Neutrophil (primary cell): ENCODE measurements around the gene TTC7B.

Experiments
- H3K27ac ChIP-seq: fragments of 200-600 bp; sonication (generic); 2 replicates; pipeline ENCODE4 v1.5.1; 2016; ENCODE audit warnings: mild to moderate bottlenecking, moderate library complexity
- H3K27me3 ChIP-seq: fragments of 200-600 bp; sonication (generic); 2 replicates; pipeline ENCODE4 v1.6.0; 2016; ENCODE audit warnings: mild to moderate bottlenecking
- H3K36me3 ChIP-seq: fragments of 200-600 bp; sonication (generic); 2 replicates; pipeline ENCODE4 v1.5.1; 2017
- H3K4me1 ChIP-seq, 2 experiments: fragments of 200-600 bp in 1 of 2; sonication (generic) in 1 of 2; 1 replicate in 1 of 2; 2 replicates in 1 of 2; pipeline versions ENCODE4 v1.5.1 to v1.6.1; 2013 to 2016; ENCODE audit warnings: low read depth in 1 of 2, low read length in 1 of 2, mild to moderate bottlenecking in 1 of 2, moderate library complexity in 1 of 2; ENCODE audit not compliant: control insufficient read depth in 1 of 2, insufficient read depth in 1 of 2
- H3K4me3 ChIP-seq, 2 experiments: fragments of 200-600 bp in 1 of 2; sonication (generic) in 1 of 2; 1 replicate in 1 of 2; 2 replicates in 1 of 2; pipeline ENCODE4 v1.5.1; 2013 to 2016; ENCODE audit warnings: low read depth in 1 of 2, low read length in 1 of 2, mild to moderate bottlenecking in 1 of 2, moderate library complexity in 1 of 2
- H3K9me3 ChIP-seq: fragments of 200-600 bp; sonication (generic); 2 replicates; pipeline ENCODE4 v1.5.1; 2016
- TF ChIP-seq, protein P1 (sequence below): fragments of 200-600 bp; sonication (generic); IDR thresholded peaks from 2 replicates; pipeline ENCODE4 v1.5.1; 2016; ENCODE audit warnings: antibody characterized with exemption

The TTC7B gene

DNA sequence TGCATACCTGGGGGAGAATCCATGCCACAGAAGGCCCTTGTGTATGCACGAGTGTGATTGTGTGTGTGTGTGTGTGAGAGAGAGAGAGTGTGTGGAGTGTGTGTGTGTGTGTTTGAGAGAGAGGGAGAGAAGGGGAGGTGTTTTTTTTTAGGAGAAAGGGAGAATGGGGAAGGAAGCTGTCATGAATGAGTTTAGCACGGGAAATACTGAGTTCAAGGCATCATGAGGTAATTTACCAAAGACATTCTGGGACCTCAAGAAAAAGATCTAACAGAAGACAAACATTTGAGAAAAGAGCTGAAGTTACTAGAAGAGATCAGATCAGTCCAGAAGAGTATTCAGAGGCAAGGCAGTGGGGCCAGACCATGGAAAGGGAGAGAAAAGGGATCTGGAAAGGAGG is 157.1 kb downstream of the TTC7B start:
- H3K36me3 ChIP-seq: peaks cover 33% of the 10 kb centered on the region
- TF ChIP-seq, protein P1, sequence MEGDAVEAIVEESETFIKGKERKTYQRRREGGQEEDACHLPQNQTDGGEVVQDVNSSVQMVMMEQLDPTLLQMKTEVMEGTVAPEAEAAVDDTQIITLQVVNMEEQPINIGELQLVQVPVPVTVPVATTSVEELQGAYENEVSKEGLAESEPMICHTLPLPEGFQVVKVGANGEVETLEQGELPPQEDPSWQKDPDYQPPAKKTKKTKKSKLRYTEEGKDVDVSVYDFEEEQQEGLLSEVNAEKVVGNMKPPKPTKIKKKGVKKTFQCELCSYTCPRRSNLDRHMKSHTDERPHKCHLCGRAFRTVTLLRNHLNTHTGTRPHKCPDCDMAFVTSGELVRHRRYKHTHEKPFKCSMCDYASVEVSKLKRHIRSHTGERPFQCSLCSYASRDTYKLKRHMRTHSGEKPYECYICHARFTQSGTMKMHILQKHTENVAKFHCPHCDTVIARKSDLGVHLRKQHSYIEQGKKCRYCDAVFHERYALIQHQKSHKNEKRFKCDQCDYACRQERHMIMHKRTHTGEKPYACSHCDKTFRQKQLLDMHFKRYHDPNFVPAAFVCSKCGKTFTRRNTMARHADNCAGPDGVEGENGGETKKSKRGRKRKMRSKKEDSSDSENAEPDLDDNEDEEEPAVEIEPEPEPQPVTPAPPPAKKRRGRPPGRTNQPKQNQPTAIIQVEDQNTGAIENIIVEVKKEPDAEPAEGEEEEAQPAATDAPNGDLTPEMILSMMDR: no peak
- H3K9me3 ChIP-seq: no peaks in the 10 kb centered on the region
- no peaks in the 10 kb centered on the region for H3K27me3 ChIP-seq
- H3K27ac ChIP-seq: peak overlapping the region; percentile 80
- peak overlapping the region; percentile 24 to 46 for H3K4me3 ChIP-seq
- H3K4me1 ChIP-seq: peaks cover 21 to 22% of the 10 kb centered on the region in 2 experiments

DNA sequence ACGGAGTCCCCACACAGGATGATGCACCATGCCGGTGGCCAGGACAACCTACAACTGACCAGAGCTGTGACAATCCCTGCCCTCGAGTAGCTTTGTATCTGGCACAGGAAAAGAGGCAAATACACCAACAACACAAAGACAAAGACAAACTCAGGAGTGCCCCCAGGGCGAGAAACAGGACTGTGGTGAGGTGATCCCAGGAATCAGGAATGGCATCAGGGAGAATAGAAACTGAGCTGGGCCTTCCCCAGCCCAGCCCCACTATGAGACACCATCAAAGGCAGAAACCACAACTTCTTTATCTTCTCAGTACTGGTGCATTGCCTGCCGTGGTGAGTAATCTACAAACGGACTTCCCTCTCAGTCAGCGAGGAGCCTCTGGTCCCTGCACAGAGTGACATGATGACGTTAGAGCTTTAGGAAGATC is 157.7 kb downstream of the TTC7B start:
- peak overlapping the region; percentile 80 for H3K27ac ChIP-seq
- peaks cover 38% of the 10 kb centered on the region for H3K36me3 ChIP-seq
- TF ChIP-seq, protein P1: no peak
- peak overlapping the region; percentile 24 to 46 for H3K4me3 ChIP-seq
- H3K9me3 ChIP-seq: no peaks in the 10 kb centered on the region
- H3K4me1 ChIP-seq: peaks cover 21 to 22% of the 10 kb centered on the region in 2 experiments
- H3K27me3 ChIP-seq: no peaks in the 10 kb centered on the region

DNA sequence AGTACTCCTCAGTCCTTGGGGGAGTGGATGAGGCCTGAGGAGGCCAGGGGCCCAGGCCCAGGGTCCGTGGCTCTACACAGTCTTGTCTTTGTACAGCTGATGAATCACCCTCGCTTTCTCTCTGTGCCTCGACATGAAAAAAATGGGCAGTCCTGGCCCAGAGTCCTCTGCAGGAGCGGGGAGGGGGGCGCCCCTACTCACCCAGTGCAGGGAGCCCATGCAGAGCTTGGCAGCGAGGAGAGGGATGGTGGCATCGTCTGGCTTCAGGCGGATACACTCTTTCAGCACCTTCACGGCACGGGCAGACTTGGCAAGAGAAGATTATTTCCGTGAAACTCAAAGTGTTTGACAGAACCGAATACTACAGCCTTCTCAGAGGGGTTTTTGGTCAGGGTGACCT is 159.3 kb downstream of the TTC7B start:
- Histone ChIP-seq H3K36me3 (peaks cover 52% of the 10 kb centered on the region), H3K27ac (no peak overlapping the region), H3K4me1 (peaks cover 21 to 22% of the 10 kb centered on the region in 2 experiments), H3K27me3 (no peaks in the 10 kb centered on the region), H3K4me3 (no peak overlapping the region), H3K9me3 (no peaks in the 10 kb centered on the region)
- TF ChIP-seq, protein P1: no peak

DNA sequence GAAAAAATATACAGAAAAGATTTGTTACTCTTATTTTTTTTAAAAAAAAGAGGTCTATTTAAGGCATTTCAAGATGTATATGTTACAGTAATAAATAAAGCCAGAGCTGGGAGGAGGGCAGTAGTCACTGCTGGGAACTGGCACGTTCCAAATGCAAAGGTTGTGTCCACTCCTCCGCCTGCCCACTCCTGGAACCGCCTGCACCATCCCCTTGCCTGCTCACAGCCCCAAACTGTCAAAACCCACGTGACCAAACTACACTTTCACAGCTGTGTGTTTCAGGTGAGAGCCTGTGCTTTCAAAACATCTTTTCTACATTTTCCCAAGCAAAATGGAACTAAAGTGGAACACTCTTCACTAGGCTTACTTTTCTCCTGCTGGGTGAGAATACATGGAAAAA is 160.4 kb downstream of the TTC7B start:
- Histone ChIP-seq H3K27me3 (no peaks in the 10 kb centered on the region), H3K27ac (no peak overlapping the region), H3K9me3 (no peaks in the 10 kb centered on the region), H3K36me3 (peaks cover 63% of the 10 kb centered on the region), H3K4me3 (no peak overlapping the region), H3K4me1 (peaks cover 21 to 22% of the 10 kb centered on the region in 2 experiments)
- TF ChIP-seq, protein P1: no peak

DNA sequence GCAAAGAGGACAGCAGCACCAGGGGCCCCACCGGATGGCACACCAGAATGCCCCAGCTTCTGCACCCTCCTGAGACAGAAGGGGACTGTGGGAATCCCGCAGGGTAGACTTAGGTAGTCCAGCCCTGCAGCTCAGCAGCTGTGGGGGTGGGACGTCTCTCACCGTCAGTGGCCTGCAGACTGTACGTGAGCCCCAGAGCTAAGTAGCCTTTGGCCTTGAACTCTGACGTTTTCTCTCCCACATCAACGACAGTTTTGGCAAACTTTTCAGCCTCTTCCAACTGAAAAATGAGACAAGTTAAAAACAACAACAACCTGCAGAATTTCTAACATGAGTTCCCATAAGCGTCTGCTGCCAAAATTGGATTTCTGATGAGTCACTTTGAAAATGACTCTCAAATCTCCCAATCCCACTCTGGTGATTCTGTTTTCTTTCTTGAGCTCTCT is 161.4 kb downstream of the TTC7B start:
- TF ChIP-seq, protein P1: no peak
- Histone ChIP-seq H3K27ac (no peak overlapping the region), H3K9me3 (no peaks in the 10 kb centered on the region), H3K4me1 (peaks cover 19% of the 10 kb centered on the region in 2 experiments), H3K4me3 (no peak overlapping the region), H3K36me3 (peaks cover 73% of the 10 kb centered on the region), H3K27me3 (no peaks in the 10 kb centered on the region)

DNA sequence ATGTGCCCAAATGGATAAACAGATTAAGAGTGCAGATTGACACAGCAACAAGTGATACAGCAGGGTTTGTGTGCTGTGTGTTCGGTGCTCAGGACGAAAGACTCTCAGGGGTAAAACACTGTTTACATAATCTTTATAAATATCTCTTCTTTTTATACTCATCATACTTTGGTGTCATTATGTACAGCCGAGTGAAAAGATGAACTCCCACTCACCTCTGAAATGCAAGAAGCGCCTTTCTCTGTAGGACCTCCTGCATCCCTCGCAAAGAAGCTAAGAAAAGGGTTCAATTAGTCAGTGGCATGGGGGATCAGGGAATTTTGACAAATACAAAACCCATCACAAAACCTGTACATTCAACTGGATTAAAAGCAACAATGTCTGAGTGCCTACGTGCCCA is 163.6 kb downstream of the TTC7B start:
- Histone ChIP-seq H3K27ac (no peak overlapping the region), H3K9me3 (no peaks in the 10 kb centered on the region), H3K27me3 (no peaks in the 10 kb centered on the region), H3K4me3 (no peak overlapping the region), H3K4me1 (peaks cover 2 to 7% of the 10 kb centered on the region in 2 experiments), H3K36me3 (peaks cover 73% of the 10 kb centered on the region)
- TF ChIP-seq, protein P1: no peak
